Liver (tissue), 3 donors: Measurements from ENCODE around the gene RBMS3.
"Not testable (repeated sequence)": the region's sequence is repeated elsewhere in the genome, so short reads cannot be mapped to it uniquely, and the experiment has no call there.

Experiments
- EGR1 ChIP-seq, 2 donors: IDR thresholded peaks; 2 replicates each; pipeline ENCODE4 v1.6.1; 2016 to 2018; ENCODE audit warnings: antibody characterized with exemption in 2 of 2, low read depth in 2 of 2
- GABPA ChIP-seq, 2 donors: IDR thresholded peaks in 1 of 2; conservative IDR thresholded peaks in 1 of 2; 2 replicates each; pipeline ENCODE4 v1.6.1; 2016; ENCODE audit warnings: antibody characterized with exemption in 2 of 2, mild to moderate bottlenecking in 1 of 2, moderate library complexity in 1 of 2
- JUND ChIP-seq, 2 donors: IDR thresholded peaks; 2 replicates each; pipeline ENCODE4 v1.6.1; 2016; ENCODE audit warnings: antibody characterized with exemption in 2 of 2
- RAD21 ChIP-seq, 2 donors: IDR thresholded peaks; 2 replicates each; pipeline ENCODE4 v1.6.1; 2016; ENCODE audit warnings: antibody characterized with exemption in 2 of 2, mild to moderate bottlenecking in 2 of 2
- RXRA ChIP-seq, 2 donors: IDR thresholded peaks; 2 replicates each; pipeline ENCODE4 v1.6.1; 2017 to 2018; ENCODE audit warnings: antibody characterized with exemption in 2 of 2, mild to moderate bottlenecking in 1 of 2
- SP1 ChIP-seq: IDR thresholded peaks from 2 replicates; pipeline ENCODE4 v1.6.1; 2018; ENCODE audit warnings: antibody characterized with exemption, mild to moderate bottlenecking
- TAF1 ChIP-seq: conservative IDR thresholded peaks from 2 replicates; pipeline ENCODE4 v1.6.1; 2016; ENCODE audit warnings: antibody characterized with exemption, mild to moderate bottlenecking
- YY1 ChIP-seq: IDR thresholded peaks from 2 replicates; pipeline ENCODE4 v1.6.1; 2016; ENCODE audit warnings: antibody characterized with exemption, mild to moderate bottlenecking
- TF ChIP-seq, protein P1 (sequence below): fragments of 150-350 bp; IDR thresholded peaks from 2 replicates; pipeline ENCODE4 v1.5.1; 2017; ENCODE audit warnings: improper control_type of control experiment, low read depth, low read length; ENCODE audit not compliant: missing input control
- TF ChIP-seq, protein P2 (sequence below): IDR thresholded peaks from 2 replicates; pipeline ENCODE4 v1.6.1; 2016; ENCODE audit warnings: antibody characterized with exemption
- TF ChIP-seq, protein P3 (sequence below): IDR thresholded peaks from 2 replicates; pipeline ENCODE4 v1.6.1; 2016; ENCODE audit warnings: antibody characterized with exemption
- TF ChIP-seq, protein P4 (sequence below): IDR thresholded peaks from 2 replicates; pipeline ENCODE4 v1.6.1; 2016; ENCODE audit warnings: antibody characterized with exemption
- donor health status: healthy.
- donor health status: healthy.

DNA sequence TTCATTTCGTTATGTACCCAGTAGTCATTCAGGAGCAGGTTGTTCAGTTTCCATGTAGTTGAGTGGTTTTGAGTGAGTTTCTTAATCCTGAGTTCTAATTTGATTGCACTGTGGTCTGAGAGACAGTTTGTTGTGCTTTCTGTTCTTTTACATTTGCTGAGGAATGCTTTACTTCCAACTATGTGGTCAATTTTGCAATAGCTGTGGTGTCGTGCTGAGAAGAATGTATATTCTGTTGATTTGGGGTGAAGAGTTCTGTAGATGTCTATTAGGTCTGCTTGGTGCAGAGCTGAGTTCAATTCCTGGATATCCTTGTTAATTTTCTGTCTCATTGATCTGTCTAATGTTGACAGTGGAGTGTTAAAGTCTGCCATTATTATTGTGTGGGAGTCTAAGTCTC lies 79.4 kb downstream of the RBMS3 start:
- TF ChIP-seq, protein P1, sequence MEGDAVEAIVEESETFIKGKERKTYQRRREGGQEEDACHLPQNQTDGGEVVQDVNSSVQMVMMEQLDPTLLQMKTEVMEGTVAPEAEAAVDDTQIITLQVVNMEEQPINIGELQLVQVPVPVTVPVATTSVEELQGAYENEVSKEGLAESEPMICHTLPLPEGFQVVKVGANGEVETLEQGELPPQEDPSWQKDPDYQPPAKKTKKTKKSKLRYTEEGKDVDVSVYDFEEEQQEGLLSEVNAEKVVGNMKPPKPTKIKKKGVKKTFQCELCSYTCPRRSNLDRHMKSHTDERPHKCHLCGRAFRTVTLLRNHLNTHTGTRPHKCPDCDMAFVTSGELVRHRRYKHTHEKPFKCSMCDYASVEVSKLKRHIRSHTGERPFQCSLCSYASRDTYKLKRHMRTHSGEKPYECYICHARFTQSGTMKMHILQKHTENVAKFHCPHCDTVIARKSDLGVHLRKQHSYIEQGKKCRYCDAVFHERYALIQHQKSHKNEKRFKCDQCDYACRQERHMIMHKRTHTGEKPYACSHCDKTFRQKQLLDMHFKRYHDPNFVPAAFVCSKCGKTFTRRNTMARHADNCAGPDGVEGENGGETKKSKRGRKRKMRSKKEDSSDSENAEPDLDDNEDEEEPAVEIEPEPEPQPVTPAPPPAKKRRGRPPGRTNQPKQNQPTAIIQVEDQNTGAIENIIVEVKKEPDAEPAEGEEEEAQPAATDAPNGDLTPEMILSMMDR: not testable (repeated sequence)
- not testable (repeated sequence) for TF ChIP-seq YY1; SP1; EGR1 (IDR thresholded peaks at IDR 0.05; ENCODE audit: low read depth in 2 of 2); JUND (IDR thresholded peaks at IDR 0.05); RAD21 (IDR thresholded peaks at IDR 0.05); TAF1; RXRA (IDR thresholded peaks at IDR 0.05); GABPA (IDR thresholded peaks at IDR 0.05 in 1 of 2, conservative IDR thresholded peaks at IDR 0.05 in 1 of 2)
- TF ChIP-seq, protein P2, sequence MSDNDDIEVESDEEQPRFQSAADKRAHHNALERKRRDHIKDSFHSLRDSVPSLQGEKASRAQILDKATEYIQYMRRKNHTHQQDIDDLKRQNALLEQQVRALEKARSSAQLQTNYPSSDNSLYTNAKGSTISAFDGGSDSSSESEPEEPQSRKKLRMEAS: not testable (repeated sequence)
- TF ChIP-seq, protein P3, sequence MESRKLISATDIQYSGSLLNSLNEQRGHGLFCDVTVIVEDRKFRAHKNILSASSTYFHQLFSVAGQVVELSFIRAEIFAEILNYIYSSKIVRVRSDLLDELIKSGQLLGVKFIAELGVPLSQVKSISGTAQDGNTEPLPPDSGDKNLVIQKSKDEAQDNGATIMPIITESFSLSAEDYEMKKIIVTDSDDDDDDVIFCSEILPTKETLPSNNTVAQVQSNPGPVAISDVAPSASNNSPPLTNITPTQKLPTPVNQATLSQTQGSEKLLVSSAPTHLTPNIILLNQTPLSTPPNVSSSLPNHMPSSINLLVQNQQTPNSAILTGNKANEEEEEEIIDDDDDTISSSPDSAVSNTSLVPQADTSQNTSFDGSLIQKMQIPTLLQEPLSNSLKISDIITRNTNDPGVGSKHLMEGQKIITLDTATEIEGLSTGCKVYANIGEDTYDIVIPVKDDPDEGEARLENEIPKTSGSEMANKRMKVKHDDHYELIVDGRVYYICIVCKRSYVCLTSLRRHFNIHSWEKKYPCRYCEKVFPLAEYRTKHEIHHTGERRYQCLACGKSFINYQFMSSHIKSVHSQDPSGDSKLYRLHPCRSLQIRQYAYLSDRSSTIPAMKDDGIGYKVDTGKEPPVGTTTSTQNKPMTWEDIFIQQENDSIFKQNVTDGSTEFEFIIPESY: not testable (repeated sequence)
- TF ChIP-seq, protein P4, sequence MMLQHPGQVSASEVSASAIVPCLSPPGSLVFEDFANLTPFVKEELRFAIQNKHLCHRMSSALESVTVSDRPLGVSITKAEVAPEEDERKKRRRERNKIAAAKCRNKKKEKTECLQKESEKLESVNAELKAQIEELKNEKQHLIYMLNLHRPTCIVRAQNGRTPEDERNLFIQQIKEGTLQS: not testable (repeated sequence)
